GM21526 (cell line): ENCODE results near the gene NME2.
"Not testable (repeated sequence)": the region's sequence is repeated elsewhere in the genome, so short reads cannot be mapped to it uniquely, and the experiment has no call there.

Experiments used
- ATAC-seq: cut with Tn5 transposase; IDR thresholded peaks from one replicate; pipeline ENCODE4 v1.9.1; 2021; ENCODE audit warnings: moderate library complexity; ENCODE audit not compliant: unreplicated experiment, low FRiP score

Gene NME2

DNA sequence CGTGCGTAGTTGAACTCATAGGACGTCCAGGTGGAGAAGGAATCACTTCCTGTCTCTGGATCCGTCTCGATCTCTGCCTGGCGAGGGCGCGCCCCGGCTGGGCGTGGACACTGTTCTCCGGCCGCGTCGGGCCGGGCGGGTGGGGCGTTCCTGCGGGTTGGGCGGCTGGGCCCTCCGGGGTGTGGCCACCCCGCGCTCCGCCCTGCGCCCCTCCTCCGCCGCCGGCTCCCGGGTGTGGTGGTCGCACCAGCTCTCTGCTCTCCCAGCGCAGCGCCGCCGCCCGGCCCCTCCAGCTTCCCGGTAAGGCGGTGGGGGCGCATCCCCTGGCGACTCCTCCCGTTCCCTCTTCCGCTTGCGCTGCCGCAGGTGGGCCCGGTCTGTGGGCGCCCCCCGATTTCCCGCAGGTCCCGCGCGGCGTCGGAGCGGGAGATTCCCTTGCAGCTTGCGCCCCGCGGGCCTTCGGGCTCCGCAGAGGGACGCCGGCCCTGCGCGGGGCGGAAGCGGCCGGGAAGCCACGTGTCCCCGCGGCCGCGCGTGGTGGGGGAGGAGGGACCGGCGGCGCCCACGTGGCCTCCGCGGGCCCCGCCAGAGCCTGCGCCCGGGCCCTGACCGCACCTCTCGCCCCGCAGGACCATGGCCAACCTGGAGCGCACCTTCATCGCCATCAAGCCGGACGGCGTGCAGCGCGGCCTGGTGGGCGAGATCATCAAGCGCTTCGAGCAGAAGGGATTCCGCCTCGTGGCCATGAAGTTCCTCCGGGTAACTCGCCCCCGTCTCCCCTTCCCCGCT is at the start of gene NME2:
Gene NME2, plus strand, starts transcription at position 214 of the 789 bp plus-strand sequence. Its CDS starts 420 bp downstream, at position 634.
- ATAC-seq: peak; percentile 77

DNA sequence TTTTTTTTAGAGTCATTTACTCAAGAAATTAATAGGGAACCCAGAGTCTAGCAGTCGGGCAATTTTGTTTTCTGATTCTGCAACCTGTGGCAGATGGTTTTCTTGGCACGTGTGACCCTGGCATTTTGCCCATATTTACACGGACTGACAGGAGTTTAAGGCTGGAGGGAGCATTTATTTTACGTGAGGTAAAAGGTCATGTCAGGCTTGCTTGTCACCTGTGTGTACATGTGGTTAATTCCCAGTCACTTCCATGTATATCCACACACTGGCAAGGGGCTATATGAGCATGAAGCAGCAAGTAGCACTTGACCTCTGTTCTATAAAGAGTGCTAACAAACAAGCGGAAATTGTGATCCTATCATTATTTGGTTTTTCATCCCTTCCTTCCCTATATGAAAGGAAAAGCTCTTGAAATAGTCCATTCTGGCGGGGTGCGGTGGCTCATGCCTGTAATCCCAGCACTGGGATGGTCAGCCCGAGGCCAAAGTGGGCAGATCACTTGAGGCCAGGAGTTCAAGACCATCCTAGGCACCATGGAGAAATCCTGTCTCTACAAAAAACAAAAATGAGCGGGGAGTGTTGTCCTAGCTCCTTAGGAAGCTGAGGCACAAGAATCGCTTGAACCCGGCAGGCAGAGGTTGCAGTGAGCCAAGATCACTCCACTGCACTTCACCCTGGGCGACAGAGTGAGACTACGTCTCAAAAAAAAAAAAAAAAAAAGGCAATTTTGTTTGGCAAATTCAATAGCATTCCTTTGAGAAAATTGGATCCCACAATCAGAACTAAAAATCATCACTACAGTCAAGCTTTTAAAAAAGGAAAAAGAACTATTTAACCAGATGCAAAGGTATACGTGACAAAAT is 47.6 kb upstream of the NME2 start:
- ATAC-seq: no peak

DNA sequence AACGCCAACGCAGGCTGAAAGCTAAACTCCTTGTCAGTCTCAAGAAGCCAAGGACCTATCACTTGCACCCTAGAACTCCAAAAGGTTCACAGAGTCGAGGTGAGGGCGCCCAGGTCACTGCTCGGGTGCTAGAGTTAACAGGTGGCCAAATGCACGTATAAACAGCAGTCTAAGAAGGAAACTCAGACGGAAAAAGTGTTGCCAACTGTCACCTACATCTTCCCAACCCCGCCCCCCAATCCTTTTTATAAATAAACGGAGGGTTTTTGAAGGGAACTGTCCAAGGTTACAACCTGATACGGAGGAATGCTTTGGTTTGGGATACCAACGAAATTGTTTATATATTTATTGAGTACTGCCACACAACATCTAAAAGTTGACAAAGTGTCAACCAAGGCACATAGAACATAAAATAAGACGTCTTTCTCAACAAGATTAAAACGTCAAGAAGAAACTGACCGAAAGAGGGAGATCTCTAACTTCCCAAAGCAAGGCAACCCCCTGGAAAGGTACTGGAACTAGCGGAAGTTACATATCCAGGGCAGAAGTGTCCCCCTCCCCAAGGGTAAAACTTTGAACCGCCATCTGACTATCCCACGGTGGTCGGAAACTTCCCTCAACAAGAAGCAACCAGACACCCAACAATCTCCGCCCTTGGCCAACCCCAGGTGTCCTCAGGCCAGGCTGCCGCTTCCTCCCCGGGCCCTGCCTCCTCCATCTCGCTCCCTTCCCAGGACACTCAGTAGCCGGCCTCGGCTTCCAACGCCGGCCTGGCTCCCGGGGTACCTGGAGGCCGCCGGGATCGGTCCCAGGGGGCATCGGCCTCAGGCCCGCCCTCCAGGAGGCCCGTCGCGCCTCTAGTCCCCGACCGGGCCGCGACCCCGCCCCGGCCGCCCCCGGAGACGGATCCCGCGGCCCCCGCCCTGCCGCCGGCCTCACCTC is 46.5 kb upstream of the NME2 start:
- peak; percentile 24 for ATAC-seq

DNA sequence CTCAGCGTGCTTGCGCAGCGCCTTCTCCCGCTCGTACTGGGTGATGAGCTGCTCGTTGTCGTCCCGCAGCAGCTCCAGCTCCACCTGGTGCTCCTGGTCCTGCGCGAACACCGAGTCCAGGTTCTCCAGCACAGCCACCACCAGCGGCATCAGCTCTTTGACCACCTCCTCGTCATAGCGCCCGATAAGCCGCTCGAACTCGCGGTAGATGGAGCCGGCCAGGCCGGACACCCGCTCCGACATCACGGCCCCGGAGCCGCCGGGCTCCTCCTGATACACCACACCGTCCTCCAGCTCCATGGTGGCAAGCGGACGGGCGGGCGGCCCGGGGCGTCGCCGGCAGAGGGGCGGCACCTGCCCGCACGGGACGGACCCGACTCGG is 45.9 kb upstream of the NME2 start:
- ATAC-seq: peak; percentile 25

DNA sequence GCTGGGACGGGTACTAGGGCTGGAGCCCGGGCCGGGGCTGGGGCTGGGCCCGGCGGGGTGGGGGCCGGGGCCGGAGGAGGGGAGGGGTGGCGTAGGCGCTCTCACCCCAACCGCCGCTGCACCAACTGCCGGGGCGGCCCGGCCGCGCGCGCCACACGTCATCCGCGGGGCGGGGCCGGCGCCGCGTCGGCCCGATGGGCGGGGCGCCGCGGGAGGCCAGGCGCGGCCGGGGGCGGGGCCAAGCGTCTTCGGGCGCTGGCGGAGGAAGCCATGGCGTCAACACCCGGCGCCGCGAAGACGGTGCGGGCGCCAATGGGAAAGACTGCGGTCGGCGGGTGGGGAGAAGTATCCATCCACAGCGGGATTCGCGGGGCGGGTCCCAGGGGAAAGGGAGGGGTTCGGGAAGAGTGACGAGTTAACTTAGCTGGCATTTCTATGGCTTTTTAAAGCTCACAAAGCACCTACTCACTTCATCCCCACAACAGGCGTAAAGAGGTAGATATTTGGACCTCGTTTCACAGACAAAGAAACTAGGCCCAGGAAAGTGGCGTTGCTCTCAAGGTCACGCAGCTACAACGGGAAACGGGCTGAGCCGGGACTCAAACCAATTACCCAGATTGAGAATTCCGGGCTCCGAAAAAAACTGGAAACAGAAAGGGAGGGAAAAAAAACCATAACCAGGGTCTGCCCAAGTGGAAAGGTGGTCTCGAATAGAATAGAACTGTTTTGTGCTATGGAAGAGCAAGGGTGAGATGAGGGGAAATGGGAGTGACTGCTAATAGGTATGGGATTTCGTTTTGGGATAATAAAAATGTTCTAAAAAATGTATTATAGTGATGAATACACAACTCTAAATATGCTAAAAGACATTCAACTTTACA is 45.2 kb upstream of the NME2 start, which contains the start of gene SPAG9:
Gene SPAG9, minus strand, starts transcription at position 130 of the 881 bp plus-strand sequence. CDS start 212 bp downstream, outside the sequence.
- peak; percentile 65 for ATAC-seq

DNA sequence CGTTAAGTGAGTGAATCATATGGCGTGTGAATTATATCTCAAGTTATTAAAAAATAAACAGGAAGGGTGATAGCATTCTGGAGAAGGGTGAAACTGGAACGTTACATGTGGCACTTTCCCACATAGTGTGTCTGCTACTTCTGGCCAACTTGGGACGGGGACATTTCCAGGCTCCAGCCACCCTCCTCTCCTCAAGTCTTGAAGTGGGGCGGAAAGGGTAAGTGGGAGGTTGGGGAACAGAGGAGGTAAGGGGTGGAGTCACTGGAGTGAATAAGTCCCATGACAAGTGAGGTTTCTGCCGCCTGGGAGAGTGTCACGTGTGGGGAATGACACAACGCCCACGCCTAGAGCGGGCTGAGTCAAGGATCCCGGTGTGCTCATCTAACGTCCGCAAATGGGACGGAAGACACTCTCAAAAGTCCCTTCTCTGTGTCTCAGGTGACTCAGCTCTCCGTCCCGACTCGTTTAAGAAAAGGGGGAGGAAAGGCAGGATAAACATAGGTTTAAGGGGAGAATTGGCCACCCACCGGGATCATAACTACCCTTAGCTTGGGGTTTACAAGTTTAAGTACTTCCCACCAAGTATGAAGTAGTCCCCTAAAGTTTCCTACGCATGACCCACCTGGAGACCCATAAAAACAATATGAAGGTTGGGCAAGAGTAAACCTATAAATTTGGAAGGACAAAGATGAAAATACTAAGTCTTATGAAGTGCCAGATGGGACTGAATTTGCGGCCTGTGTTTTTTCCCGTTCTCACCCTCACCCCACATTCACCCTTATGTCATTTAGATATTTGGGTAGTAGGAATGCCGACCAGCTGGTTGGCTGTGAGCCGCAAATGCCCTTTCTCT is 44.4 kb upstream of the NME2 start:
- no peak for ATAC-seq

DNA sequence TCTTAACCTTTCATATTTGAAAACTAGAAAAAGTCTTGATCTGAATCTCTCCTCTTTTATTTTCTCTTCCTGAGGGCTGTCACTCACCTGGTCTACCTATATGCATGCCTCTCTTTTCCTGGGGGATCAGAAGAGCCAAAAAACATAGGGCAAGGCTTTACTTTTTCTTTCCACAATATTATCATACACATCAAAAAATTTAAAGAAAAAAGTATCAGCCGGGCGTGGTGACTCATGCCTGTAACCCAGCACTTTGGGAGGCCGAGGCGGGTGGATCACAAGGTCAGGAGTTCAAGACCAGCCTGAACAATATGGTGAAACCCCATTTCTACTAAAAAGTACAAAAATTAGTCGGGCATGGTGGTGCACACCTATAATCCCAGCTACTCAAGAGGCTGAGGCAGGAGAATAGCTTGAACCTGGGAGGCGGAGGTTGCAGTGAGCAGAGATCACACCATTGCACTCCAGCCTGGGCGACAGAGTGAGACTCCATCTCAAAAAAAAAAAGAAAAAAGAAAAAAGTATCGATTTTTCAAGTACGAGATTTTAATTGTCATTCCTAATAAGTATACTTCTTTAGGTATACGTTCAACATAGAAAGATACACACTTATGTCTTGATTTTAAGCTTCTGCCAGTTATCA is 43.6 kb upstream of the NME2 start:
- ATAC-seq: not testable (repeated sequence)

DNA sequence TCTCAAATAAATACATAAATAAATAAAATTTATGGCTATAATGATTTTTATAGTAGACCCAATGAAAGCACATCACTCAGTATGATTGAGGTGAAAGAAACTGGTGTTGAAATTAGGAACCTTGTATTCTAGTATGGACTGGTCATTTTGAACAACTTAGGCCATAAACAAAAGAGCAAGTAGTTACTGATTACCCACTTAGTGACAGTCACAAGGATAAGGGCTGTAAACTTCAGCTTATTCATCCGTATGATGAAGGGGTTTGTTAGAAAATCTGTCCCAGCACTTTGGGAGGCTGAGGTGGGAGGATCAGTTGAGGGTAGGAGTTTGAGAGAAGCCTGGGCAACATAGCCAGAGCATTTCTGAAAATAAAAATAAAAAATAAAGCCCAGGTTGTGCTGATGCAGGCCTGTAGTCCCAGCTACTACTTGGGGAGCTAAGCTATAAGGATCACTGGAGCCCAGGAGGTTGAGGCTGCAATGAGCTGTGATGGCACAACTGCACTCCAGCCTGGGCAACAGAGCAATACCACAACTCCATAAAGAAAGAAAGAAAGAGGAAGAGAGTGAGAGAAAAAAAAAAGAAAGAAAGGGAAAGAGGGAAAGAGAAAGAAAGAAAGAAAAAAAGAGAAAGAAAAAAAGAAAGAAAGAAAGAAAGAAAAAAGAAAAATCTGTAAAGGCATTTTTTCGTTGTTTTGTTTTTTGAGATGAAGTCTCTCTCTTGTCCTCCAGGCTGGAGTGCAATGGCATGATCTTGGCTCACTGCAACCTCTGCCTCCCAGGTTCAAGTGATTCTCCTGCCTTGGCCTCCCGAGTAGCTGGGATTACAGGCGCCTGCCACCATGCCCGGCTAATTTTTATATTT is 41.3 kb upstream of the NME2 start:
- no peak for ATAC-seq

DNA sequence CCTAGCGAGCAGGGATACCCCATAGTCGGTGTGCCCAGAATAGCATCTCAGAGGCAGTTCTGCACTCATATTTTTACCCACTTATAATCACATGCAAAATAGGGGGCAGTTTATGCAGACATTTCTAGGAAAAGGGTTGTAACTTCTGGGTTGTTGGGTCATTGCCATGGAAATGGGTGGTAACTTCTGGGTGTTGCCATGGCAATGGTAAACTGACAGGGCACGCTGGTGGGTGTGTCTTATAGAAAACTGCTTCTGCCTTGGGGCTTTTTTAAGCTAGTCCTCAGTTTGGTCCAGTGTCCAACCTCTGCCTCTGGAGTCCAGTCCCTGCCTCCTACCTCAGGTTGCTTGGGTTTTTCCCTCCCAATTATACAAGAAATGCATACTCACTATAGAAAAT is 38.1 kb upstream of the NME2 start:
- ATAC-seq: no peak

DNA sequence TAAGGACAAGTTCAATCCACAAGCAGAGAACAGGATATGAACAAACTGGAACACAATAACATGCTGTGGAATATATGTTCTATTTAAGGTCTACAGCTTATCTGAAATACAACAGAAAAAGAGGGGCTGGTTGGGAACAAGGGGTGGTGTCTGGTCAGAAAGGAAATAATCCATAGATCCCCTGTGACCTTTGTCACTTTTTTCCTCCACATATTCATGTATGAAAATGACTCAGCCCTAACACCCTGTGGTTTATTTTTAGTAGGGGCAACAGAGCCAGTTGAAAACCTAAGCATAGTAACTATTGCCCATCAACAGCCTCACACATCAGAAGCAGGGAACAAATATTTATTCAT is 33.3 kb upstream of the NME2 start:
- ATAC-seq: no peak

DNA sequence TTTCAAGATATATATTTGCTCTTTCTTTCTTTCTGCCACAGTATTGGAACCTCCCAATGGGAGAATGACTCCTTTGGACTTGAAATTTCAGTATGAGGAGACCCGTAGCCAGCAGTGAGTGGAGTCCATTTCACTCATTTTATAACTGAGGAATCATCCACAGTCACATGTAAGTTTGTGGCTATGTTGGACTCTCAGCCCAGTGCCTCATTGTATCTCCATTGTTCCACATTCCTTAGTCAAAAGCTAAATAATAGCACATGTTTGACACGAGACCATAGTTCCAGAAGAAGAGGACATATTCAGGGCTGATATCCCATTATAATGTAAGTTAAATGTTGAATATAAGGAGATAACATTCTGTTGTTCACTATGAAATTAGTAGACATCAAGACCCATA is 32.8 kb upstream of the NME2 start:
- no peak for ATAC-seq

DNA sequence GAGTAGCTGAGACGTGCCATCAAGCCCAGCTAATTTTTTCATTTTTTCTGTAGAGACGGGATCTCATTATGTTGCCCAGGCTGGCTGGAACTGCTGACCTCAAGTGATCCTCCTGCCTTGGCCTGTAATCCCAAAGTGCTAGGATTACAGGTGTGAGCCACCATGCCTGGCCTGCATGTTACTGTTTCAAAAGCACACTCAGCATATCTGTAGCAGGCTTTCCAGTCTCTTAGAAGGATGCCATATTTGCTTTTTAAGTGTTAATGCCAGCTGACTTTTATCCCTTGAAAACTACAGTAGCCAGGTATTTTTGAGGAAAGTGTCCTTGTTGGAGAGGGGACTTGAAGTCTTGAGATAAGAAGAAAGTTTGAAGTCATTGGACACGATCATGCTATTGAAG is 30.3 kb upstream of the NME2 start:
- no peak for ATAC-seq

DNA sequence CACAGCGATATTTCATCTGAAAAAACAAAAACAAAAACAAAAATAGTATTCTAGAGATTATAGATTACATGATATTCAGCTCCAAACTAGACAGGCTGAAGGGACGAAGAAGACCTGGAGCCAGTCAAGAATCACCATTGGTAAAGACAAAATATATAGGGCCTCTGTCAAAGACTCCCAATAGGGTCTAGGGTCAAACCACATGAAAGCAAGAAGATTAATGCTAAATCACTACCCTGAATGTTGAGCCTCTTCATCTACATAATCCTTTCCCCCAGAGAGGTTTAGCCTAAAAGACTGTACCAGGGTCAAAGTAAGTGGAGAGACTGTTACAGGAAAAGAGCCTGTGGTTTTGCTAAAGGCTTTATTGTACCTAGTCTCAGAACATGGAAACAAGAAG is 23.6 kb upstream of the NME2 start:
- ATAC-seq: no peak

DNA sequence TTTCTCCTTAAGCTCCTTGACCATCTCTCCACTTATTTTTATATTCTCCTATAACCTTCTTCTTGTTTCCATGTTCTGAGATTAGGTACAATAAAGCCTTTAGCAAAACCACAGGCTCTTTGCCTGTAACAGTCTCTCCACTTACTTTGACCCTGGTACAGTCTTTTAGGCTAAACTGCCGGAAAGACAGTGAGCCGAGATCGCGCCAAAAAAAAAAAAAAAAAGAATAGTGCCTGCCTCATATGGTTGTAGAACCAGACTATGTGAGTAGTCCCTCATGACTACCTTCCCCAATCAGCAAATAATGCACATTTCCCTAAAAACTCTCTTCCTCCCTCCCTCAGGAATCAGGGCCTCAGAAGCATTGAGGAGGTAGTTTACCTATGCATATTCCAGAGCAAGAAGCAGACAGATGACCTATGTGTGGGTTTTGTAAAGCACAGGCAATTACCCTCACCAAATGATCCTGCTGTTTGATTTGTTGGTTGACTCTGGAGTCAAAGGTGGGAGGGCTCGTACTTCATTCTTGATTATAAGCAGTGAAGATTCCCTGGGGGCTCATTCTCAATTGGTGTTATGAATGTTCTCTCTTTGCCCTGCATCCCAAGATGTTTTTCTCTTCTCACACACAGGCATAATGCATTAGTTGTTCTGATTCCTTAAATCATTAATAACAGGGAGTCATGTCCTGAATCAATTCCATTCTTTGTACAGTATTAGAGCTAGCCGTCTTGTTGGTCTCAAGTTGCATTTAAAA is 21.8 kb upstream of the NME2 start:
- no peak for ATAC-seq

DNA sequence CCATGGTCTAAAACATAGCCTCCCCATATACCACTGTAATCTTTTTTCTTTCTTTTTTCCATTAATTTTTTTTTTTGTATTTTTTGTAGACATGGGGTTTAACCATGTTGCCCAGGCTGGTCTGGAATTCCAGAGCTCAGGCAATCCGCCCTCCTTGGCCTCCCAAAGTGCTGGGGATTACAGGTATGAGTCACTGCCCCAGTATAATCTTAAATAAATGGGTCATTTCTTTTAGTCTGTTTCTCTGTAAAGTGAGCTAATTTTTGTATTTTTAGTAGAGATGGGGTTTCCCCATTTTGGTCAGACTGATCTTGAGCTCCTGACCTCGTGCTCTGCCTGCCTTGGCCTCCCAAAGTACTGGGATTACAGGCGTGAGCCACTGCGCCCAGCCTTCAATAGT is 18.6 kb upstream of the NME2 start:
- ATAC-seq: no peak

DNA sequence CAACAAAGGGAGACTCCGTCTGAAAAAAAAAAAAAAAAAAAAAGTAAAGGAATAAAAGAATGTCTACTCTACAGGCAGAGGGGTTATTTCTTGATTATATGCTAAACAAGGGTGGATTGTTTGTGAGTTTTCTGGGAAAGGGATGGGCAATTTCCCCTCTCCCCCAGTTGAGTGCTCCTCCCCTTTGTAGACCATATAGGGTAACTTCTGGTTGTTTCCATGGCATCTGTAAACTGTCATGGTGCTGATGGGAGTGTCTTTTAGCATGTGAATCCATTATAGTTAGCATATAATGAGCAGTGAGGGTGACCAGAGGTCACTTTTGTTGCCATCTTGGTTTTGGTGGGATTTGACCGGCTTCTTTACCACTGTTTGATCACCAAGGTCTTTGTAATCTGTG is 17.0 kb upstream of the NME2 start:
- ATAC-seq: no peak

DNA sequence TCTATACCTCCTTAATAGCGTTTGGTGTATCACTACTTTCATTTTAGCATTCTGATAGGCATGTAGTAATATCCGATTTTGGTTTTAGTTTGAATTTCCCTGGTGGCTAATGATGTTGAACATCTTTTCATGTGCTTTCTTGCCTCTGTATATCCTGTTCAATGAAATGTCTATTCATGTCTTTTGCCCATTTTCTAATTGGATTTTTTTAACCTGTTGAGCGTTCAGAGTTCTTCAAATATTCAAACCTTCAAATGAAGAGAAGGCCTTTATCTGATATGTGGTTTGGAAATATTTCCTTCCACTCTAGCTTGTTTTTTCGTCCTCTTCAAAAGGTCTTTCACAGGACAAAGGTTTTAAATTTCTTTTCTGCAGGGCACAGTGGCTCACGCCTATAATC is 15.3 kb upstream of the NME2 start:
- no peak for ATAC-seq
